PC-9 (cell line): Measurements from ENCODE around the gene RADIL. TPM values are rescaled to one million over a fixed set of nuclear protein-coding genes. Genes with fewer than 3 reads are reported as not detected.

Source experiments
- BruUV-seq: library from RNA; stranded (reverse); fragments of 400-500 nt; replicated peaks from 2 replicates; lab custom pipeline; 2021; lab: Mats Ljungman, UMichigan
- CTCF ChIA-PET: fragments of 300-600 bp; sonication (Branson Sonifier 250); formaldehyde crosslinking; loops from one replicate; lab custom pipeline; 2022; ENCODE audit warnings: antibody characterized with exemption; lab: Charles Lee
- POLR2A ChIA-PET: fragments of 300-600 bp; sonication (Branson Sonifier 250); formaldehyde crosslinking; loops from one replicate; lab custom pipeline; 2022; ENCODE audit warnings: antibody characterized with exemption; ENCODE audit not compliant: unreplicated experiment; lab: Charles Lee
- DNase-seq, 2 experiments: peaks; one replicate each; pipeline versions ENCODE4 v3.0.0 to v3.0.0-alpha.2; 2015 to 2022; ENCODE audit warnings: mixed read lengths in 1 of 2
- H2AFZ ChIP-seq: fragments of 200-600 bp; sonication (generic); 2 replicates; pipeline ENCODE4 v1.8.1; 2017; ENCODE audit warnings: antibody characterized with exemption
- H3F3A ChIP-seq: fragments of 200-600 bp; sonication (generic); 2 replicates; pipeline ENCODE4 v1.8.1; 2017; ENCODE audit warnings: antibody characterized with exemption, mild to moderate bottlenecking, low read depth; ENCODE audit not compliant: insufficient read depth
- H3K27ac ChIP-seq: fragments of 200-600 bp; sonication (generic); 2 replicates; pipeline ENCODE4 v1.6.1; 2016; ENCODE audit warnings: mixed run types
- H3K27me3 ChIP-seq: fragments of 200-600 bp; sonication (generic); 2 replicates; pipeline ENCODE4 v1.6.1; 2016; ENCODE audit warnings: low read depth, mixed run types; ENCODE audit not compliant: insufficient read depth
- H3K36me3 ChIP-seq: fragments of 200-600 bp; sonication (generic); 2 replicates; pipeline ENCODE4 v1.6.1; 2016; ENCODE audit warnings: low read depth, mixed run types
- H3K4me1 ChIP-seq: fragments of 200-600 bp; sonication (generic); replicated peaks from 2 replicates; pipeline ENCODE4 v1.6.1; 2016; ENCODE audit warnings: mixed run types; ENCODE audit not compliant: insufficient read depth
- H3K4me2 ChIP-seq: fragments of 200-600 bp; sonication (generic); 2 replicates; pipeline ENCODE4 v1.6.1; 2017; ENCODE audit warnings: mixed run types
- H3K4me3 ChIP-seq: fragments of 200-600 bp; sonication (generic); 2 replicates; pipeline ENCODE4 v1.6.1; 2016; ENCODE audit warnings: mixed run types
- H3K79me2 ChIP-seq: fragments of 200-600 bp; sonication (generic); 2 replicates; pipeline ENCODE4 v1.6.1; 2017; ENCODE audit warnings: low read depth, mixed run types
- H3K9me2 ChIP-seq: fragments of 200-600 bp; sonication (generic); 2 replicates; pipeline ENCODE4 v1.8.1; 2017; ENCODE audit warnings: mild to moderate bottlenecking; ENCODE audit not compliant: insufficient read depth
- H3K9me3 ChIP-seq: fragments of 200-600 bp; sonication (generic); 2 replicates; pipeline ENCODE4 v1.8.1; 2016; ENCODE audit warnings: low read depth; ENCODE audit not compliant: insufficient read depth
- H4K20me1 ChIP-seq: fragments of 200-600 bp; sonication (generic); 2 replicates; pipeline ENCODE4 v1.8.1; 2017; ENCODE audit not compliant: insufficient read depth
- EZH2 ChIP-seq: fragments of 200-600 bp; sonication (generic); IDR thresholded peaks from 2 replicates; pipeline ENCODE4 v1.8.0; 2017; ENCODE audit warnings: antibody characterized with exemption, low read depth
- intact Hi-C: fragments of 100-400 bp; cut with micrococcal nuclease; formaldehyde crosslinking; loops from one replicate; pipeline ENCODE4 v1.10.0; 2022; ENCODE audit not compliant: unreplicated experiment
- total RNA-seq: library from RNA; stranded (reverse); gene quantifications from 2 replicates; pipeline ENCODE4 v1.2.3, GENCODE V29; 2021
- TF ChIP-seq, protein P1 (sequence below): fragments of 200-600 bp; sonication (generic); conservative IDR thresholded peaks from 2 replicates; pipeline ENCODE4 v1.6.1; 2017; ENCODE audit warnings: mixed run types, antibody characterized with exemption, mild to moderate bottlenecking, moderate library complexity

The RADIL gene
- total RNA-seq, 1 experiment from 2014 or later, result 0.35 TPM

- no peak overlapping the region for H3K4me3 ChIP-seq
- intact Hi-C loops, result no loop called here
- H3K27ac ChIP-seq, result no peak overlapping the region
- H3K4me2 ChIP-seq, result no peak overlapping the region
- H3K27me3 ChIP-seq, result no peaks in the 10 kb centered on the region
- no peaks in the 10 kb centered on the region for H3K36me3 ChIP-seq
- no peak for DNase-seq
- ChIA-PET POLR2A (no interaction called here), CTCF (no interaction called here)
- no peaks in the 10 kb centered on the region for H3K4me1 ChIP-seq
- TF ChIP-seq, protein P1, sequence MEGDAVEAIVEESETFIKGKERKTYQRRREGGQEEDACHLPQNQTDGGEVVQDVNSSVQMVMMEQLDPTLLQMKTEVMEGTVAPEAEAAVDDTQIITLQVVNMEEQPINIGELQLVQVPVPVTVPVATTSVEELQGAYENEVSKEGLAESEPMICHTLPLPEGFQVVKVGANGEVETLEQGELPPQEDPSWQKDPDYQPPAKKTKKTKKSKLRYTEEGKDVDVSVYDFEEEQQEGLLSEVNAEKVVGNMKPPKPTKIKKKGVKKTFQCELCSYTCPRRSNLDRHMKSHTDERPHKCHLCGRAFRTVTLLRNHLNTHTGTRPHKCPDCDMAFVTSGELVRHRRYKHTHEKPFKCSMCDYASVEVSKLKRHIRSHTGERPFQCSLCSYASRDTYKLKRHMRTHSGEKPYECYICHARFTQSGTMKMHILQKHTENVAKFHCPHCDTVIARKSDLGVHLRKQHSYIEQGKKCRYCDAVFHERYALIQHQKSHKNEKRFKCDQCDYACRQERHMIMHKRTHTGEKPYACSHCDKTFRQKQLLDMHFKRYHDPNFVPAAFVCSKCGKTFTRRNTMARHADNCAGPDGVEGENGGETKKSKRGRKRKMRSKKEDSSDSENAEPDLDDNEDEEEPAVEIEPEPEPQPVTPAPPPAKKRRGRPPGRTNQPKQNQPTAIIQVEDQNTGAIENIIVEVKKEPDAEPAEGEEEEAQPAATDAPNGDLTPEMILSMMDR, result no peak
- TF ChIP-seq EZH2, result no peak
- no peaks in the 10 kb centered on the region for H3F3A ChIP-seq
- no peak overlapping the region for H2AFZ ChIP-seq
- H4K20me1 ChIP-seq, result peaks cover 10% of the 10 kb centered on the region; the same call in 1 of the 2 replicates
- H3K9me2 ChIP-seq, result no peaks in the 10 kb centered on the region
- H3K79me2 ChIP-seq, result no peaks in the 10 kb centered on the region
- no peaks in the 10 kb centered on the region for H3K9me3 ChIP-seq
- BruUV-seq, result no TSS peak
Measured at GRCh38 chr7:4787947-4788626, 95.4 kb downstream of the RADIL start.

DNA sequence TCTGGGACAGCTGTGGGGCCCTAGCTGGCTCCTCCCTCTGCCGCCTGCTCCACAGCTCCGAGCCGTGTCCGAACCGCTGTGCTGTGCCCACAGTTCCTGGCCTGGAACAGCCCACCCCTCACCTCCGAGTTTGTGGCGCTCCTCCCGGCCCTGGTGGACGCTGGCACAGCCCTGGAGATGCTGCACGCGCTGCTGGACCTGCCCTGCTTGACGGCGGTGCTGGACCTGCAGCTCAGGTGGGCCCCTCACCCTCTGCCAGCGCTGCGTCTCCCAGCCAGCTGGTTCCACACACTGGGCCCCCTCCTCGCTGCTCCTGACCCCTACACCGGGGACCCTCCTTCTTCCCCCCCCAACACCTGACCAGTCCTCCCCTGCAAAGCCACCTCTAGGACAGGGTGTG, 96.0 kb downstream of the RADIL start:
- no peaks in the 10 kb centered on the region for H3K9me3 ChIP-seq
- no peaks in the 10 kb centered on the region for H3K36me3 ChIP-seq
- no peak overlapping the region for H3K4me2 ChIP-seq
- ChIA-PET POLR2A (no interaction called here), CTCF (no interaction called here)
- no peaks in the 10 kb centered on the region for H3F3A ChIP-seq
- no peak for TF ChIP-seq EZH2
- TF ChIP-seq, protein P1, result no peak
- BruUV-seq, result no TSS peak
- no peaks in the 10 kb centered on the region for H3K79me2 ChIP-seq
- H3K27me3 ChIP-seq, result no peaks in the 10 kb centered on the region
- no peak overlapping the region for H3K4me3 ChIP-seq
- no peaks in the 10 kb centered on the region for H3K4me1 ChIP-seq
- H4K20me1 ChIP-seq, result peaks cover 10% of the 10 kb centered on the region; the same call in 1 of the 2 replicates
- no peak overlapping the region for H3K27ac ChIP-seq
- intact Hi-C loops, result no loop called here
- no peak overlapping the region for H2AFZ ChIP-seq
- DNase-seq, result no peak
- no peaks in the 10 kb centered on the region for H3K9me2 ChIP-seq

DNA sequence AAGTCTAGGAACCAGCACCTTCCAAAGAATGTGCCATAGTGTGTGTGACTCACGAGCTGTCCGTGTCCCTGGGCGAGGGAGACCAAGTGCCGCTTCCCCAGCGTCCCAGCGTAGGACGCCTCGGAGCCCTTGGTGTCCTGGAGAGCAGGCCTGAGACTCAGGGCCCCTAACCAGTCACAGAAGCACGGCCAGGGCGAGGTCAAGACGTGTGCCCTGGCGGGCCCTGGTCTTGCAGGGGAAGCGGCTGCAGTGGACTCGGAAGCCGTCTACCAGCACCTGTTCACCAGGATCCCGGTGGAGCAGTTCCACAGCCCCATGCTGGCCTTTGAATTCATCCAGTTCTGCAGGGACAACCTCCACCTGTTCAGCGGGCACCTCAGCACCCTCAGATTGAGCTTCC, 97.5 kb downstream of the RADIL start:
- Histone ChIP-seq H3K27me3 (no peaks in the 10 kb centered on the region), H2AFZ (no peak overlapping the region), H3F3A (no peaks in the 10 kb centered on the region), H4K20me1 (peaks cover 3% of the 10 kb centered on the region), H3K79me2 (no peaks in the 10 kb centered on the region), H3K9me3 (no peaks in the 10 kb centered on the region), H3K27ac (no peak overlapping the region), H3K4me1 (no peaks in the 10 kb centered on the region), H3K4me2 (no peak overlapping the region), H3K4me3 (no peak overlapping the region), H3K9me2 (no peaks in the 10 kb centered on the region), H3K36me3 (peaks cover 5% of the 10 kb centered on the region)
- intact Hi-C loops, result no loop called here
- TF ChIP-seq, protein P1, result no peak
- TF ChIP-seq EZH2, result no peak
- ChIA-PET POLR2A (no interaction called here), CTCF (no interaction called here)
- DNase-seq, result no peak
- BruUV-seq, result no TSS peak
